ENCODE results near the gene ANK2. TPM values are rescaled to one million over a fixed set of nuclear protein-coding genes. Genes with fewer than 3 reads are reported as not detected.

The ANK2 gene
- total and polyA plus RNA-seq, 2 of the 13 experiments (the other 11 are each of a cell fraction or from before 2014, with no cell fraction given), result 2.7 to 15.1 TPM

DNA sequence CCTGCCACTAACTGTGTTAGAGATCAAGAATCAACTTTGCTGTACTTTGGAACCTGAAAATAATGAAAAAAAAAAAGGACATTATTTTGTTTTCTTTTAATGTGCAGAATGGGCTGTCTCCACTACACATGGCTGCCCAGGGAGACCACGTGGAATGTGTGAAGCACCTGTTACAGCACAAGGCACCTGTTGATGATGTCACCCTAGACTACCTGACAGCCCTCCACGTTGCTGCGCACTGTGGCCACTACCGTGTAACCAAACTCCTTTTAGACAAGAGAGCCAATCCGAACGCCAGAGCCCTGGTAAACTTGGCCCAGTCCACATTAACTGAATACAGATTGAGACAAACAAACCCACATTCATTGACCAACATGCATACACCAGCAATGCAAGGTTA, 206.2 kb downstream of the ANK2 start:
- no peak overlapping the region for H3K9ac ChIP-seq (ENCODE audit: insufficient read depth, low read depth, low read length)
- no peak overlapping the region for H3K4me3 ChIP-seq (replicated peaks in 1 of 3; ENCODE audit: insufficient read depth in 1 of 3, low read depth in 2 of 3, low read length in 3 of 3)
- ChIA-PET CTCF (ENCODE audit: low intra/inter-chr PET ratio, low total read pairs) (no interaction called here), POLR2A (no interaction called here)
- no peak overlapping the region for H3K4me2 ChIP-seq (ENCODE audit: low read depth, low read length)
- FAIRE-seq (no peak), DNase-seq (ENCODE audit: low spot score) (no peak), ATAC-seq (no peak)
- H3K27me3 ChIP-seq (ENCODE audit: control insufficient read depth in 1 of 2, insufficient read depth in 2 of 2, low read length in 2 of 2), result no peaks in the 10 kb centered on the region
- no TSS peak for BruUV-seq (replicated peaks)
- no peaks in the 10 kb centered on the region for H4K20me1 ChIP-seq (ENCODE audit: insufficient read depth, low read length)
- no peaks in the 10 kb centered on the region for H3K79me2 ChIP-seq (ENCODE audit: insufficient read depth, low read length)
- WGBS (ENCODE audit: low lambda C conversion rate), result 93% methylated on average over 6 of the region's 6 CpGs
- no peak for TF ChIP-seq ZFP36 (IDR thresholded peaks at IDR 0.05; ENCODE audit: borderline replicate concordance, low read depth, low read length, partially characterized antibody)
- no peak for TF ChIP-seq ZNF644 (CRISPR knock-in tag; IDR thresholded peaks at IDR 0.05; ENCODE audit: low read depth)
- TF ChIP-seq MATR3 (CRISPR knock-in tag; IDR thresholded peaks at IDR 0.05), result no peak
- TF ChIP-seq ZNF350 (CRISPR knock-in tag; IDR thresholded peaks at IDR 0.05; ENCODE audit: borderline replicate concordance, low read depth), result no peak
- TF ChIP-seq SOX13 (IDR thresholded peaks at IDR 0.05), result no peak
- TF ChIP-seq SOX13 (CRISPR knock-in tag; conservative IDR thresholded peaks at IDR 0.05 in 1 of 2, IDR thresholded peaks at IDR 0.05 in 1 of 2), result no peak
- TF ChIP-seq NFRKB (IDR thresholded peaks at IDR 0.05), result no peak
- no peak for TF ChIP-seq ZNF790 (CRISPR knock-in tag; IDR thresholded peaks at IDR 0.05; ENCODE audit: borderline replicate concordance)
- TF ChIP-seq ZNF615 (CRISPR knock-in tag; IDR thresholded peaks at IDR 0.05; ENCODE audit: borderline replicate concordance), result no peak
- TF ChIP-seq, protein P1, sequence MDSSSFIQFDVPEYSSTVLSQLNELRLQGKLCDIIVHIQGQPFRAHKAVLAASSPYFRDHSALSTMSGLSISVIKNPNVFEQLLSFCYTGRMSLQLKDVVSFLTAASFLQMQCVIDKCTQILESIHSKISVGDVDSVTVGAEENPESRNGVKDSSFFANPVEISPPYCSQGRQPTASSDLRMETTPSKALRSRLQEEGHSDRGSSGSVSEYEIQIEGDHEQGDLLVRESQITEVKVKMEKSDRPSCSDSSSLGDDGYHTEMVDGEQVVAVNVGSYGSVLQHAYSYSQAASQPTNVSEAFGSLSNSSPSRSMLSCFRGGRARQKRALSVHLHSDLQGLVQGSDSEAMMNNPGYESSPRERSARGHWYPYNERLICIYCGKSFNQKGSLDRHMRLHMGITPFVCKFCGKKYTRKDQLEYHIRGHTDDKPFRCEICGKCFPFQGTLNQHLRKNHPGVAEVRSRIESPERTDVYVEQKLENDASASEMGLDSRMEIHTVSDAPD (CRISPR knock-in tag; IDR thresholded peaks at IDR 0.05), result no peak
- no peak for TF ChIP-seq BRCA1 (CRISPR knock-in tag; IDR thresholded peaks at IDR 0.05)
- TF ChIP-seq KLF11 (CRISPR knock-in tag; IDR thresholded peaks at IDR 0.05), result no peak
- TF ChIP-seq HES4 (CRISPR knock-in tag; IDR thresholded peaks at IDR 0.05; ENCODE audit: borderline replicate concordance), result no peak
- TF ChIP-seq ZNF17 (CRISPR knock-in tag; IDR thresholded peaks at IDR 0.05), result no peak
- TF ChIP-seq ZNF274 (CRISPR knock-in tag; IDR thresholded peaks at IDR 0.05), result no peak
- TF ChIP-seq POGZ (CRISPR knock-in tag; IDR thresholded peaks at IDR 0.05), result no peak
- in situ Hi-C loops (cut with HindIII; ENCODE audit: extremely low pct_ligation_motif_present, low pct_unique_long_range_greater_than_20kb) (no loop called here), intact Hi-C loops (cut with micrococcal nuclease; ENCODE audit: unreplicated experiment) (no loop called here)
- H3K4me1 ChIP-seq (ENCODE audit: insufficient read depth, low read length), result no peaks in the 10 kb centered on the region
- H3K27ac ChIP-seq (ENCODE audit: extremely low read length, insufficient read depth, low read length), result no peak overlapping the region
- H2AFZ ChIP-seq (ENCODE audit: low read length), result no peak overlapping the region
- no peaks in the 10 kb centered on the region for H3K36me3 ChIP-seq (replicated peaks in 1 of 2; ENCODE audit: control insufficient read depth in 1 of 2, insufficient read depth in 2 of 2, low read length in 2 of 2)
- no peaks in the 10 kb centered on the region for H3K9me3 ChIP-seq (ENCODE audit: low read length)
